Measurements from ENCODE around the gene SRP54. TPM values are rescaled to one million over a fixed set of nuclear protein-coding genes. Genes with fewer than 3 reads are reported as not detected.
"Not testable (repeated sequence)": the region's sequence is repeated elsewhere in the genome, so short reads cannot be mapped to it uniquely, and the experiment has no call there.

Gene SRP54
- total RNA-seq, 6 experiments from 2014 or later = 68.6 to 83.0 (median 75.1) TPM

GRCh38 chr14:35028435-35028834 lies 45.6 kb downstream of the SRP54 start:
- Mint-ChIP-seq H3K27me3 (ENCODE audit: insufficient read depth) (no peaks in the 10 kb centered on the region), H3K4me1 (ENCODE audit: low read depth) (no peaks in the 10 kb centered on the region), H3K4me3 (no peak overlapping the region), H3K27ac (no peak overlapping the region), H3K36me3 (ENCODE audit: low read depth) (peaks cover 48% of the 10 kb centered on the region), H3K9me3 (peaks cover 5% of the 10 kb centered on the region)
- TF ChIP-seq, protein P1, sequence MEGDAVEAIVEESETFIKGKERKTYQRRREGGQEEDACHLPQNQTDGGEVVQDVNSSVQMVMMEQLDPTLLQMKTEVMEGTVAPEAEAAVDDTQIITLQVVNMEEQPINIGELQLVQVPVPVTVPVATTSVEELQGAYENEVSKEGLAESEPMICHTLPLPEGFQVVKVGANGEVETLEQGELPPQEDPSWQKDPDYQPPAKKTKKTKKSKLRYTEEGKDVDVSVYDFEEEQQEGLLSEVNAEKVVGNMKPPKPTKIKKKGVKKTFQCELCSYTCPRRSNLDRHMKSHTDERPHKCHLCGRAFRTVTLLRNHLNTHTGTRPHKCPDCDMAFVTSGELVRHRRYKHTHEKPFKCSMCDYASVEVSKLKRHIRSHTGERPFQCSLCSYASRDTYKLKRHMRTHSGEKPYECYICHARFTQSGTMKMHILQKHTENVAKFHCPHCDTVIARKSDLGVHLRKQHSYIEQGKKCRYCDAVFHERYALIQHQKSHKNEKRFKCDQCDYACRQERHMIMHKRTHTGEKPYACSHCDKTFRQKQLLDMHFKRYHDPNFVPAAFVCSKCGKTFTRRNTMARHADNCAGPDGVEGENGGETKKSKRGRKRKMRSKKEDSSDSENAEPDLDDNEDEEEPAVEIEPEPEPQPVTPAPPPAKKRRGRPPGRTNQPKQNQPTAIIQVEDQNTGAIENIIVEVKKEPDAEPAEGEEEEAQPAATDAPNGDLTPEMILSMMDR (IDR thresholded peaks at IDR 0.05) = no peak
- no peak for DNase-seq

GRCh38 chr14:35032562-35032961 lies 49.8 kb downstream of the SRP54 start:
- H3K4me3 Mint-ChIP-seq = no peak overlapping the region
- no peak for DNase-seq
- peaks cover 30% of the 10 kb centered on the region for H3K9me3 Mint-ChIP-seq
- no peak overlapping the region for H3K27ac Mint-ChIP-seq
- TF ChIP-seq, protein P1 (IDR thresholded peaks at IDR 0.05) = no peak
- peaks cover 40% of the 10 kb centered on the region for H3K36me3 Mint-ChIP-seq (ENCODE audit: low read depth)
- no peaks in the 10 kb centered on the region for H3K4me1 Mint-ChIP-seq (ENCODE audit: low read depth)
- no peaks in the 10 kb centered on the region for H3K27me3 Mint-ChIP-seq (ENCODE audit: insufficient read depth)

DNA sequence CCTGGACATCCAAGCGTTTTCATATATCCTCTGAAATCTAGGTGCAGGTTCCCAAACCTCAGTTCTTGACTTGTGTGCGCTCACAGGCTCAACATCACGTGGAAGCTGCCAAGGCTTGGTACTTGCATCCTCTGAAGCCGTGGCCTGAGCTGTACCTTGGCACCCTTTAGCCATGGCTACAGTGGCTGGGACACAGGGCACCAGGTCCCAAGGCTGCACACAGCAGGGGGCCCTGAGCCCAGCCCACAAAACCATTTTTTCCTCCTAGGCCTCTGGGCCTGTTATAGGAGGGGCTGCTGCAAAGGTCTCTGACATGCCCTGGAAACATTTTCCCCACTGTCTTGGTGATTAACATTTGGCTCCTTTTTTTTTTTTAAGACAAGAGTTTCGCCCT lies 51.6 kb downstream of the SRP54 start:
- no peaks in the 10 kb centered on the region for H3K27me3 Mint-ChIP-seq (ENCODE audit: insufficient read depth)
- TF ChIP-seq, protein P1 (IDR thresholded peaks at IDR 0.05) = no peak

GRCh38 chr14:35034944-35035554 lies 52.3 kb downstream of the SRP54 start:
- H3K36me3 Mint-ChIP-seq (ENCODE audit: low read depth) = peaks cover 26% of the 10 kb centered on the region
- H3K27ac Mint-ChIP-seq; H3K4me1 Mint-ChIP-seq (ENCODE audit: low read depth); DNase-seq; H3K4me3 Mint-ChIP-seq; H3K27me3 Mint-ChIP-seq (ENCODE audit: insufficient read depth): not testable (repeated sequence)
- peaks cover 30% of the 10 kb centered on the region for H3K9me3 Mint-ChIP-seq

More for the DNA sequence above, 51.6 kb downstream of the SRP54 start:
- Mint-ChIP-seq H3K4me3 (no peak overlapping the region), H3K4me1 (ENCODE audit: low read depth) (no peaks in the 10 kb centered on the region), H3K27ac (no peak overlapping the region), H3K9me3 (peaks cover 30% of the 10 kb centered on the region), H3K36me3 (ENCODE audit: low read depth) (peaks cover 27% of the 10 kb centered on the region)
- DNase-seq = no peak

DNA sequence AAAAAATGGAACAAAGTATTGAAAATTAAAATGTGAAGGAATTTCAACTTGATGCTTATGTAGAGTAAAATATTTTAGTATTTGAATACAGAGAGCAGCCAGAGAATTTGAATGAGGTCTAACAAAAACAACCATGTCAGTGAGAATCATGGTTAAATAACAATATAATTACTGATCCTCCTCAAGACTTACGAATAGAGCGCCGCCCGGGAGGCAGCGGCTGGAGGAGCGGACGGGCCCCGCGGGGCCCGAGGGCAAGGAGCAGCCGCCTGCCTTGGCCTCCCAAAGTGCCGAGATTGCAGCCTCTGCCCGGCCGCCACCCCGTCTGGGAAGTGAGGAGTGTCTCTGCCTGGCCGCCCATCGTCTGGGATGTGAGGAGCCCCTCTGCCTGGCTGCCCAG lies 55.5 kb downstream of the SRP54 start:
- H3K27ac Mint-ChIP-seq; H3K27me3 Mint-ChIP-seq (ENCODE audit: insufficient read depth); H3K4me1 Mint-ChIP-seq (ENCODE audit: low read depth); DNase-seq; H3K4me3 Mint-ChIP-seq: not testable (repeated sequence)
- Mint-ChIP-seq H3K36me3 (ENCODE audit: low read depth) (peaks cover 20% of the 10 kb centered on the region), H3K9me3 (peaks cover 26% of the 10 kb centered on the region)

- 0 out of 2 replicates have a peak, but pooled peaks cover 3% of the 10 kb centered on the region for H3K27me3 Mint-ChIP-seq (ENCODE audit: insufficient read depth)
- H3K4me3 Mint-ChIP-seq = no peak overlapping the region
- no peak overlapping the region; the same call in 1 of the 2 replicates for H3K27ac Mint-ChIP-seq
- no peaks in the 10 kb centered on the region for H3K9me3 Mint-ChIP-seq
- TF ChIP-seq, protein P1 (IDR thresholded peaks at IDR 0.05) = no peak
- H3K4me1 Mint-ChIP-seq (ENCODE audit: low read depth) = peaks cover 18% of the 10 kb centered on the region
- peaks cover under 1% of the 10 kb centered on the region; the same call in 1 of the 2 replicates for H3K36me3 Mint-ChIP-seq (ENCODE audit: low read depth)
- no peak for DNase-seq
Observed at GRCh38 chr14:35042632-35043031, 59.8 kb downstream of the SRP54 start.

Data from HFFc6 (cell line).